ENCODE results near the gene LRP2.

The LRP2 gene

DNA sequence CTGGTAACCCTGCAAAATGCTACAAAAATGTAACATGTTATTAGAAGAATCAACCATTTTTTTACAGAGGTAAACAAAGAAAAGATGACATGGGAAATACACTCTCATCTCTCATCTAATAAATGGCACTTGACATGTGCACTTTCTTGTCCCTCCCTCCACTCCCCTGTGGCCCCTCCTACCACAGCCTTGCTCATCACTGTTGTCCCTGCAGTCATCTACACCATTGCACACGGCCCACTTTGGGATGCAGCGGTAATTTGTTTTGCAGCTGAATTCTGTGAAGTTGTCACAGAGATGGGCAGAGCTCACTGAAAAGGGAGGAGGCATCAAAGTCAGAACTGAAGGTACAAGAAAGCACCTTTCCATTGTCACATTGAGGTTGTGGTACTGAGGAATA is 189.4 kb downstream of the LRP2 start:
- Histone ChIP-seq H3K27me3 (replicated peaks; ENCODE audit: control insufficient read depth, insufficient read depth, low read length) (0 out of 2 replicates have a peak, but pooled peaks cover 1% of the 10 kb centered on the region), H3K36me3 (ENCODE audit: control insufficient read depth, insufficient read depth, low read length) (no peaks in the 10 kb centered on the region), H3K4me3 (replicated peaks; ENCODE audit: low read depth, low read length) (no peak overlapping the region)
- no peak for DNase-seq (ENCODE audit: extremely low read depth, insufficient read length)
- TF ChIP-seq, protein P1, sequence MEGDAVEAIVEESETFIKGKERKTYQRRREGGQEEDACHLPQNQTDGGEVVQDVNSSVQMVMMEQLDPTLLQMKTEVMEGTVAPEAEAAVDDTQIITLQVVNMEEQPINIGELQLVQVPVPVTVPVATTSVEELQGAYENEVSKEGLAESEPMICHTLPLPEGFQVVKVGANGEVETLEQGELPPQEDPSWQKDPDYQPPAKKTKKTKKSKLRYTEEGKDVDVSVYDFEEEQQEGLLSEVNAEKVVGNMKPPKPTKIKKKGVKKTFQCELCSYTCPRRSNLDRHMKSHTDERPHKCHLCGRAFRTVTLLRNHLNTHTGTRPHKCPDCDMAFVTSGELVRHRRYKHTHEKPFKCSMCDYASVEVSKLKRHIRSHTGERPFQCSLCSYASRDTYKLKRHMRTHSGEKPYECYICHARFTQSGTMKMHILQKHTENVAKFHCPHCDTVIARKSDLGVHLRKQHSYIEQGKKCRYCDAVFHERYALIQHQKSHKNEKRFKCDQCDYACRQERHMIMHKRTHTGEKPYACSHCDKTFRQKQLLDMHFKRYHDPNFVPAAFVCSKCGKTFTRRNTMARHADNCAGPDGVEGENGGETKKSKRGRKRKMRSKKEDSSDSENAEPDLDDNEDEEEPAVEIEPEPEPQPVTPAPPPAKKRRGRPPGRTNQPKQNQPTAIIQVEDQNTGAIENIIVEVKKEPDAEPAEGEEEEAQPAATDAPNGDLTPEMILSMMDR (IDR thresholded peaks at IDR 0.05; ENCODE audit: insufficient read depth, low read length, poor library complexity, severe bottlenecking), result no peak

DNA sequence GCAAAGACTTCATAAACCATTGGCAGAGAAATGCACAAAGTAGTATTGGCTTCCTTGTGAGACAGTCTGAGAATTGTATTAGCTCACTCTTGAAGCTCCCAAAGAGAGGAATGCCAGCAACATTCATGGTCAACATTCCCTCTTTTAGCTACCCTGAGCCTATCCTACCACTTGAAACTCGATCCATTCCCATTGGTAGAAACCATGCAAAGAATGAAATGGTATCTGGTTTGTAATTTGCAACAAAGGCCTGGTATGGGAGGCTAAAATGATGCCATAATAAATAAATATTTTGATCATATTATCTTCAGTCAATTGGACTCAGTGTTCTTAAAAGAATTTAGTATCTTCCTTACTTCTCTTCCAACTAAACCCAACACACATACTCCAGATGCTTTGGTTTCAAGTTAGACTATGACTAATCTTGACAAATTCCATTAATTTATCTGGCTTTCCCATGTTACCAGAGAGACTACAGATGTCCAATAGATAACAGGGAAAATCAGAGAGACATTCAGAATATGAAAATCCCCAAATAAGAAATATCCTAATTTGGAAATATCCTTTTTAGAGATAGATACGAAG is 190.1 kb downstream of the LRP2 start:
- no peak overlapping the region for H3K4me3 ChIP-seq (replicated peaks; ENCODE audit: low read depth, low read length)
- TF ChIP-seq, protein P1 (IDR thresholded peaks at IDR 0.05; ENCODE audit: insufficient read depth, low read length, poor library complexity, severe bottlenecking), result no peak

DNA sequence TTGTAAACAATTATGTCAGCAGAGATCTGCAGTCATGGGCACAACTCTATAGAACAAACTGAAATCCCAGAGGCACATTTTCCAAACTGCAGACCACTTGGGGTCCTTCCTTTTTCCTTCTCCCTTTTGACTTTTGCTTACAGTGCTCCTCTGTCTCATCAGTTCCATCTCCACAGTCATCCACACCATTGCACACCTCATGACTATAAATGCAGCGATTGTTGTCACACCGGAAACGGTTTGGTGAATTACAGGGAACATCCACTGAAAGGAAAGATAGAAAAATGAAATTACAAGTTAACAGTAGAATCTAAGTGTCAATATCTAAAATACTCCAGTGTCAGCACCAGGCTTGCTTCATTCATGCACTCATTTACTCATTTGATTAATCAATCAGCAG is 196.5 kb downstream of the LRP2 start:
- no peak for DNase-seq (ENCODE audit: extremely low read depth, insufficient read length)
- no peaks in the 10 kb centered on the region for H3K36me3 ChIP-seq (ENCODE audit: control insufficient read depth, insufficient read depth, low read length)
- TF ChIP-seq, protein P1 (IDR thresholded peaks at IDR 0.05; ENCODE audit: insufficient read depth, low read length, poor library complexity, severe bottlenecking), result no peak
- H3K4me3 ChIP-seq (replicated peaks; ENCODE audit: low read depth, low read length), result no peak overlapping the region
- H3K27me3 ChIP-seq (replicated peaks; ENCODE audit: control insufficient read depth, insufficient read depth, low read length), result no peaks in the 10 kb centered on the region; the same call in 1 of the 2 replicates

More for the DNA sequence above, 190.1 kb downstream of the LRP2 start:
- no peaks in the 10 kb centered on the region for H3K36me3 ChIP-seq (ENCODE audit: control insufficient read depth, insufficient read depth, low read length)
- DNase-seq (ENCODE audit: extremely low read depth, insufficient read length), result no peak
- H3K27me3 ChIP-seq (replicated peaks; ENCODE audit: control insufficient read depth, insufficient read depth, low read length), result 0 out of 2 replicates have a peak, but pooled peaks cover 1% of the 10 kb centered on the region

DNA sequence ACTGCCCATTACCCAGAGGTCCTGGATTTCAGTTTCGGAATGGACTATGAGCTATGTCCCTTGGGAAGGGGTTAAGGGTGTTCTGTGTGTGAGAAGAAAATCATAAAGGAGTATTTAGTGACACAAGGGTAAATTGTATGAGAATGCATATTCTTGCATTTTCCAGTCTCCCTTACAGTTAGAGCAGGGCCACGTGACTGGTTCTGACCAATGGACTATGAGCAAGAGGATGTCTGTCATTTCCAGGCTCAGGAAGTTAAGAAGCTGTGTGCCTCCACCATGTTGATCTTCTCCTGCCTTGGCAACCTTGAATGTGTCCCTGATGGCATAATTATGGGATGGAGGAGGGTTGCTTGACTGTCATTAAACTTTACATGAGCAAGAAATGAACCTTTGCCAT is 198.0 kb downstream of the LRP2 start:
- TF ChIP-seq, protein P1 (IDR thresholded peaks at IDR 0.05; ENCODE audit: insufficient read depth, low read length, poor library complexity, severe bottlenecking), result no peak
- no peaks in the 10 kb centered on the region; the same call in 1 of the 2 replicates for H3K27me3 ChIP-seq (replicated peaks; ENCODE audit: control insufficient read depth, insufficient read depth, low read length)
- no peaks in the 10 kb centered on the region for H3K36me3 ChIP-seq (ENCODE audit: control insufficient read depth, insufficient read depth, low read length)
- H3K4me3 ChIP-seq (replicated peaks; ENCODE audit: low read depth, low read length), result no peak overlapping the region
- no peak for DNase-seq (ENCODE audit: extremely low read depth, insufficient read length)

DNA sequence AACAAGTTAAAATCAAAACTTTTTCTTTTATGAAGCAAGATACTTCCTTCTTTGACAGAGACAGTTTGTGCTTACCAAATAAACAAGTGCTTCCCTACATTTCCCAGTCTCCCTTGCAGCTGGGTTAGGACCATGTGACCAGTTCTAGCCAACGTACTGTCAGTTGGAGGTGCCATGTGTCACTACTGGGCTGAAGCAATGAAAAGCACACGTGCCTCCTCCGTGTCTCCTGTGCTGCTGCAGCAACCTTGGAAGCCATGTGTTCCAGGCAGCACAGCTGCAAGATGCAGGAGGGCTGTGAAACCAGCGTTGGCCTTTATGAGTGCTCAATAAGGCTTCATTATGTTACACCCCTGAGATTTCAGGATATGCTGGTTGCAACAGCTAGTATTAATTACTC is 199.7 kb downstream of the LRP2 start:
- H3K27me3 ChIP-seq (replicated peaks; ENCODE audit: control insufficient read depth, insufficient read depth, low read length), result no peaks in the 10 kb centered on the region; the same call in 1 of the 2 replicates
- no peak overlapping the region for H3K4me3 ChIP-seq (replicated peaks; ENCODE audit: low read depth, low read length)
- DNase-seq (ENCODE audit: extremely low read depth, insufficient read length), result no peak
- no peaks in the 10 kb centered on the region for H3K36me3 ChIP-seq (ENCODE audit: control insufficient read depth, insufficient read depth, low read length)
- TF ChIP-seq, protein P1 (IDR thresholded peaks at IDR 0.05; ENCODE audit: insufficient read depth, low read length, poor library complexity, severe bottlenecking), result no peak

All from GM06990 (cell line).